GM23338 (cell line): ENCODE results near the gene OR52K1. TPM values are rescaled to one million over a fixed set of nuclear protein-coding genes. Genes with fewer than 3 reads are reported as not detected.

ENCODE experiments used
- ATAC-seq: fragments of 200-7000 bp; cut with Tn5 transposase; 3 replicates; pipeline ENCODE4 v1.9.1; 2020
- DNase-seq: peaks from one replicate; pipeline ENCODE4 v3.0.0-alpha.2; 2015; ENCODE audit warnings: low spot score
- H2AFZ ChIP-seq: fragments of 200-600 bp; sonication (generic); 2 replicates; pipeline ENCODE4 v1.8.0; 2016; ENCODE audit warnings: antibody characterized with exemption, mild to moderate bottlenecking, moderate library complexity
- H3F3A ChIP-seq: fragments of 200-600 bp; sonication (generic); replicated peaks from 2 replicates; pipeline ENCODE4 v1.8.0; 2017; ENCODE audit warnings: antibody characterized with exemption, mixed run types, low read depth
- H3K27ac ChIP-seq: fragments of 200-600 bp; sonication (generic); 2 replicates; pipeline ENCODE4 v1.6.1; 2016; ENCODE audit warnings: low read depth
- H3K27me3 ChIP-seq: fragments of 200-600 bp; sonication (generic); 2 replicates; pipeline ENCODE4 v1.8.0; 2016; ENCODE audit warnings: mild to moderate bottlenecking, mixed run types, moderate library complexity; ENCODE audit not compliant: insufficient read depth
- H3K36me3 ChIP-seq: fragments of 200-600 bp; sonication (generic); 2 replicates; pipeline ENCODE4 v1.8.0; 2016; ENCODE audit warnings: mild to moderate bottlenecking; ENCODE audit not compliant: insufficient read depth
- H3K4me1 ChIP-seq: fragments of 200-600 bp; sonication (generic); 2 replicates; pipeline ENCODE4 v1.8.0; 2016; ENCODE audit warnings: mild to moderate bottlenecking, moderate library complexity; ENCODE audit not compliant: insufficient read depth
- H3K4me2 ChIP-seq: fragments of 200-600 bp; sonication (generic); 2 replicates; pipeline ENCODE4 v1.7.1; 2017; ENCODE audit warnings: mixed run types
- H3K4me3 ChIP-seq: fragments of 200-600 bp; sonication (generic); 2 replicates; pipeline ENCODE4 v1.6.1; 2016; ENCODE audit warnings: mixed run types
- H3K79me2 ChIP-seq: fragments of 200-600 bp; sonication (generic); replicated peaks from 2 replicates; pipeline ENCODE4 v1.8.0; 2017; ENCODE audit warnings: mild to moderate bottlenecking; ENCODE audit not compliant: insufficient read depth
- H3K9me2 ChIP-seq: fragments of 200-600 bp; sonication (generic); 2 replicates; pipeline ENCODE4 v1.8.0; 2017; ENCODE audit not compliant: insufficient read depth
- H4K20me1 ChIP-seq: fragments of 200-600 bp; sonication (generic); replicated peaks from 2 replicates; pipeline ENCODE4 v1.8.0; 2017; ENCODE audit warnings: mild to moderate bottlenecking; ENCODE audit not compliant: insufficient read depth
- H3K27ac Mint-ChIP-seq: 2 replicates; pipeline ENCODE4 v1.8.0; 2020; ENCODE audit warnings: inconsistent platforms, mild to moderate bottlenecking, moderate library complexity, mixed read lengths
- H3K27me3 Mint-ChIP-seq: 3 replicates; pipeline ENCODE4 v1.8.0; 2022; ENCODE audit warnings: low read depth, mild to moderate bottlenecking, moderate library complexity, mixed read lengths, inconsistent platforms; ENCODE audit not compliant: insufficient read depth, poor library complexity
- H3K36me3 Mint-ChIP-seq: 3 replicates; pipeline ENCODE4 v1.8.0; 2021; ENCODE audit warnings: low read depth, mild to moderate bottlenecking, inconsistent platforms, moderate library complexity, mixed read lengths
- H3K4me1 Mint-ChIP-seq: 3 replicates; pipeline ENCODE4 v1.8.0; 2020; ENCODE audit warnings: mild to moderate bottlenecking, inconsistent platforms, mixed read lengths
- H3K4me3 Mint-ChIP-seq: 3 replicates; pipeline ENCODE4 v1.8.0; 2021; ENCODE audit warnings: moderate library complexity, mild to moderate bottlenecking, inconsistent platforms, mixed read lengths
- H3K9me3 Mint-ChIP-seq: 3 replicates; pipeline ENCODE4 v1.8.0; 2020; ENCODE audit warnings: moderate library complexity, mild to moderate bottlenecking, inconsistent platforms, mixed read lengths
- CREB1 ChIP-seq: fragments of 250-450 bp; sonication (Bioruptor Pico); IDR thresholded peaks from 2 replicates; pipeline ENCODE4 v1.5.0; 2020; ENCODE audit warnings: low read depth, mild to moderate bottlenecking, moderate library complexity
- EZH2 ChIP-seq: fragments of 200-600 bp; sonication (generic); IDR thresholded peaks from one replicate; pipeline ENCODE4 v1.8.0; 2017; ENCODE audit warnings: antibody characterized with exemption, mild to moderate bottlenecking, low read depth; ENCODE audit not compliant: unreplicated experiment
- EZH2phosphoT487 ChIP-seq: fragments of 200-600 bp; sonication (generic); IDR thresholded peaks from one replicate; pipeline ENCODE4 v1.8.1; 2018; ENCODE audit warnings: antibody characterized with exemption; ENCODE audit not compliant: unreplicated experiment
- JUNB ChIP-seq: IDR thresholded peaks from one replicate; pipeline ENCODE4 v1.6.1; 2016; ENCODE audit warnings: antibody characterized with exemption; ENCODE audit not compliant: unreplicated experiment
- NANOG ChIP-seq: IDR thresholded peaks from 2 replicates; pipeline ENCODE4 v1.6.1; 2016; ENCODE audit warnings: antibody characterized with exemption, borderline replicate concordance
- POLR2AphosphoS5 ChIP-seq: IDR thresholded peaks from 2 replicates; pipeline ENCODE4 v1.6.1; 2016; ENCODE audit warnings: antibody characterized with exemption, low read depth
- REST ChIP-seq: IDR thresholded peaks from one replicate; pipeline ENCODE4 v1.6.1; 2018; ENCODE audit warnings: antibody characterized with exemption; ENCODE audit not compliant: unreplicated experiment
- STAT1 ChIP-seq: IDR thresholded peaks from one replicate; pipeline ENCODE4 v1.6.1; 2016; ENCODE audit warnings: antibody characterized with exemption; ENCODE audit not compliant: unreplicated experiment
- ZNF114 ChIP-seq: fragments of 250-450 bp; sonication (Bioruptor Pico); IDR thresholded peaks from 2 replicates; pipeline ENCODE4 v1.5.0; 2020; ENCODE audit warnings: mild to moderate bottlenecking, moderate library complexity
- ZNF331 ChIP-seq: fragments of 250-450 bp; sonication (Bioruptor Pico); IDR thresholded peaks from 2 replicates; pipeline ENCODE4 v1.5.0; 2020; ENCODE audit warnings: low read depth, mild to moderate bottlenecking, moderate library complexity
- polyA plus RNA-seq: library from polyadenylated mRNA; unstranded; fragments of >200 nt; fragmentation: Nextera tagmentation; extraction: Ambion mirVana; gene quantifications from 2 replicates; pipeline ENCODE4 v1.2.1, GENCODE V29; 2016
- total RNA-seq: library from RNA; depleted of rRNA; stranded (reverse); fragments of >200 nt; shearing (Covaris generic); gene quantifications from 2 replicates; pipeline ENCODE4 v1.2.3, GENCODE V29; 2014
- TF ChIP-seq, protein P1 (sequence below): IDR thresholded peaks from 2 replicates; pipeline ENCODE4 v1.6.1; 2016; ENCODE audit warnings: antibody characterized with exemption
- TF ChIP-seq, protein P2 (sequence below): fragments of 250-450 bp; sonication (Bioruptor Pico); IDR thresholded peaks from 2 replicates; pipeline ENCODE4 v1.5.0; 2020; ENCODE audit warnings: mild to moderate bottlenecking, moderate library complexity
- TF ChIP-seq, protein P3 (sequence below), 2 experiments: fragments of 200-600 bp in 1 of 2; sonication (generic) in 1 of 2; conservative IDR thresholded peaks; 2 replicates each; pipeline versions ENCODE4 v1.5.1 to v1.6.1; 2016 to 2017; ENCODE audit warnings: antibody characterized with exemption in 2 of 2, low read depth in 2 of 2, mild to moderate bottlenecking in 2 of 2, moderate library complexity in 1 of 2

OR52K1 gene
- total and polyA plus RNA-seq, 2 experiments from 2014 or later, result not detected

GRCh38 chr11:4465407-4465806 lies 17.0 kb upstream of the OR52K1 start:
- peaks cover 15% of the 10 kb centered on the region for H3K4me1 ChIP-seq
- no peaks in the 10 kb centered on the region for H3F3A ChIP-seq
- DNase-seq (no peak), ATAC-seq (no peak)
- TF ChIP-seq EZH2phosphoT487, result no peak
- TF ChIP-seq, protein P1, sequence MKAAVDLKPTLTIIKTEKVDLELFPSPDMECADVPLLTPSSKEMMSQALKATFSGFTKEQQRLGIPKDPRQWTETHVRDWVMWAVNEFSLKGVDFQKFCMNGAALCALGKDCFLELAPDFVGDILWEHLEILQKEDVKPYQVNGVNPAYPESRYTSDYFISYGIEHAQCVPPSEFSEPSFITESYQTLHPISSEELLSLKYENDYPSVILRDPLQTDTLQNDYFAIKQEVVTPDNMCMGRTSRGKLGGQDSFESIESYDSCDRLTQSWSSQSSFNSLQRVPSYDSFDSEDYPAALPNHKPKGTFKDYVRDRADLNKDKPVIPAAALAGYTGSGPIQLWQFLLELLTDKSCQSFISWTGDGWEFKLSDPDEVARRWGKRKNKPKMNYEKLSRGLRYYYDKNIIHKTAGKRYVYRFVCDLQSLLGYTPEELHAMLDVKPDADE, result no peak
- TF ChIP-seq ZNF114 (CRISPR knock-in tag), result no peak
- TF ChIP-seq EZH2, result no peak
- TF ChIP-seq POLR2AphosphoS5, result no peak
- TF ChIP-seq, protein P2, sequence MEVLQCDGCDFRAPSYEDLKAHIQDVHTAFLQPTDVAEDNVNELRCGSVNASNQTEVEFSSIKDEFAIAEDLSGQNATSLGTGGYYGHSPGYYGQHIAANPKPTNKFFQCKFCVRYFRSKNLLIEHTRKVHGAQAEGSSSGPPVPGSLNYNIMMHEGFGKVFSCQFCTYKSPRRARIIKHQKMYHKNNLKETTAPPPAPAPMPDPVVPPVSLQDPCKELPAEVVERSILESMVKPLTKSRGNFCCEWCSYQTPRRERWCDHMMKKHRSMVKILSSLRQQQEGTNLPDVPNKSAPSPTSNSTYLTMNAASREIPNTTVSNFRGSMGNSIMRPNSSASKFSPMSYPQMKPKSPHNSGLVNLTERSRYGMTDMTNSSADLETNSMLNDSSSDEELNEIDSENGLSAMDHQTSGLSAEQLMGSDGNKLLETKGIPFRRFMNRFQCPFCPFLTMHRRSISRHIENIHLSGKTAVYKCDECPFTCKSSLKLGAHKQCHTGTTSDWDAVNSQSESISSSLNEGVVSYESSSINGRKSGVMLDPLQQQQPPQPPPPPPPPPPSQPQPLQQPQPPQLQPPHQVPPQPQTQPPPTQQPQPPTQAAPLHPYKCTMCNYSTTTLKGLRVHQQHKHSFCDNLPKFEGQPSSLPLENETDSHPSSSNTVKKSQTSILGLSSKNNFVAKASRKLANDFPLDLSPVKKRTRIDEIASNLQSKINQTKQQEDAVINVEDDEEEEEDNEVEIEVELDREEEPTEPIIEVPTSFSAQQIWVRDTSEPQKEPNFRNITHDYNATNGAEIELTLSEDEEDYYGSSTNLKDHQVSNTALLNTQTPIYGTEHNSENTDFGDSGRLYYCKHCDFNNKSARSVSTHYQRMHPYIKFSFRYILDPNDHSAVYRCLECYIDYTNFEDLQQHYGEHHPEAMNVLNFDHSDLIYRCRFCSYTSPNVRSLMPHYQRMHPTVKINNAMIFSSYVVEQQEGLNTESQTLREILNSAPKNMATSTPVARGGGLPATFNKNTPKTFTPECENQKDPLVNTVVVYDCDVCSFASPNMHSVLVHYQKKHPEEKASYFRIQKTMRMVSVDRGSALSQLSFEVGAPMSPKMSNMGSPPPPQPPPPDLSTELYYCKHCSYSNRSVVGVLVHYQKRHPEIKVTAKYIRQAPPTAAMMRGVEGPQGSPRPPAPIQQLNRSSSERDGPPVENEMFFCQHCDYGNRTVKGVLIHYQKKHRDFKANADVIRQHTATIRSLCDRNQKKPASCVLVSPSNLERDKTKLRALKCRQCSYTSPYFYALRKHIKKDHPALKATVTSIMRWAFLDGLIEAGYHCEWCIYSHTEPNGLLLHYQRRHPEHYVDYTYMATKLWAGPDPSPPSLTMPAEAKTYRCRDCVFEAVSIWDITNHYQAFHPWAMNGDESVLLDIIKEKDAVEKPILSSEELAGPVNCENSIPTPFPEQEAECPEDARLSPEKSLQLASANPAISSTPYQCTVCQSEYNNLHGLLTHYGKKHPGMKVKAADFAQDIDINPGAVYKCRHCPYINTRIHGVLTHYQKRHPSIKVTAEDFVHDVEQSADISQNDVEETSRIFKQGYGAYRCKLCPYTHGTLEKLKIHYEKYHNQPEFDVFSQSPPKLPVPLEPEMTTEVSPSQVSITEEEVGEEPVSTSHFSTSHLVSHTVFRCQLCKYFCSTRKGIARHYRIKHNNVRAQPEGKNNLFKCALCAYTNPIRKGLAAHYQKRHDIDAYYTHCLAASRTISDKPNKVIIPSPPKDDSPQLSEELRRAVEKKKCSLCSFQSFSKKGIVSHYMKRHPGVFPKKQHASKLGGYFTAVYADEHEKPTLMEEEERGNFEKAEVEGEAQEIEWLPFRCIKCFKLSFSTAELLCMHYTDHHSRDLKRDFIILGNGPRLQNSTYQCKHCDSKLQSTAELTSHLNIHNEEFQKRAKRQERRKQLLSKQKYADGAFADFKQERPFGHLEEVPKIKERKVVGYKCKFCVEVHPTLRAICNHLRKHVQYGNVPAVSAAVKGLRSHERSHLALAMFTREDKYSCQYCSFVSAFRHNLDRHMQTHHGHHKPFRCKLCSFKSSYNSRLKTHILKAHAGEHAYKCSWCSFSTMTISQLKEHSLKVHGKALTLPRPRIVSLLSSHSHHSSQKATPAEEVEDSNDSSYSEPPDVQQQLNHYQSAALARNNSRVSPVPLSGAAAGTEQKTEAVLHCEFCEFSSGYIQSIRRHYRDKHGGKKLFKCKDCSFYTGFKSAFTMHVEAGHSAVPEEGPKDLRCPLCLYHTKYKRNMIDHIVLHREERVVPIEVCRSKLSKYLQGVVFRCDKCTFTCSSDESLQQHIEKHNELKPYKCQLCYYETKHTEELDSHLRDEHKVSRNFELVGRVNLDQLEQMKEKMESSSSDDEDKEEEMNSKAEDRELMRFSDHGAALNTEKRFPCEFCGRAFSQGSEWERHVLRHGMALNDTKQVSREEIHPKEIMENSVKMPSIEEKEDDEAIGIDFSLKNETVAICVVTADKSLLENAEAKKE (CRISPR knock-in tag), result no peak
- no peak for TF ChIP-seq ZNF331 (CRISPR knock-in tag)
- TF ChIP-seq STAT1, result no peak
- no peak for TF ChIP-seq NANOG
- TF ChIP-seq REST, result no peak
- TF ChIP-seq, protein P3, sequence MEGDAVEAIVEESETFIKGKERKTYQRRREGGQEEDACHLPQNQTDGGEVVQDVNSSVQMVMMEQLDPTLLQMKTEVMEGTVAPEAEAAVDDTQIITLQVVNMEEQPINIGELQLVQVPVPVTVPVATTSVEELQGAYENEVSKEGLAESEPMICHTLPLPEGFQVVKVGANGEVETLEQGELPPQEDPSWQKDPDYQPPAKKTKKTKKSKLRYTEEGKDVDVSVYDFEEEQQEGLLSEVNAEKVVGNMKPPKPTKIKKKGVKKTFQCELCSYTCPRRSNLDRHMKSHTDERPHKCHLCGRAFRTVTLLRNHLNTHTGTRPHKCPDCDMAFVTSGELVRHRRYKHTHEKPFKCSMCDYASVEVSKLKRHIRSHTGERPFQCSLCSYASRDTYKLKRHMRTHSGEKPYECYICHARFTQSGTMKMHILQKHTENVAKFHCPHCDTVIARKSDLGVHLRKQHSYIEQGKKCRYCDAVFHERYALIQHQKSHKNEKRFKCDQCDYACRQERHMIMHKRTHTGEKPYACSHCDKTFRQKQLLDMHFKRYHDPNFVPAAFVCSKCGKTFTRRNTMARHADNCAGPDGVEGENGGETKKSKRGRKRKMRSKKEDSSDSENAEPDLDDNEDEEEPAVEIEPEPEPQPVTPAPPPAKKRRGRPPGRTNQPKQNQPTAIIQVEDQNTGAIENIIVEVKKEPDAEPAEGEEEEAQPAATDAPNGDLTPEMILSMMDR (conservative IDR thresholded peaks at IDR 0.05; ENCODE audit: low read depth in 2 of 2), result no peak
- TF ChIP-seq JUNB, result no peak
- TF ChIP-seq CREB1 (CRISPR knock-in tag), result no peak
- H3K36me3 ChIP-seq, result 0 out of 2 replicates have a peak, but pooled peaks cover 5% of the 10 kb centered on the region
- Mint-ChIP-seq H3K4me3 (no peak overlapping the region), H3K27me3 (peaks cover 5% of the 10 kb centered on the region), H3K27ac (no peak overlapping the region), H3K9me3 (peaks cover 32% of the 10 kb centered on the region), H3K36me3 (peaks cover 17% of the 10 kb centered on the region), H3K4me1 (peaks cover 14% of the 10 kb centered on the region; the same call in 2 of the 3 replicates)
- H3K9me2 ChIP-seq, result peaks cover 19% of the 10 kb centered on the region
- no peaks in the 10 kb centered on the region for H3K27me3 ChIP-seq
- no peak overlapping the region for H3K4me3 ChIP-seq
- H2AFZ ChIP-seq, result no peak overlapping the region
- H3K27ac ChIP-seq, result no peak overlapping the region
- H4K20me1 ChIP-seq, result no peaks in the 10 kb centered on the region
- H3K79me2 ChIP-seq, result no peaks in the 10 kb centered on the region
- 0 out of 2 replicates have a peak overlapping the region, but pooled peaks have one; percentile 48 for H3K4me2 ChIP-seq
